ENCODE results near the gene STARD3. TPM values are rescaled to one million over a fixed set of nuclear protein-coding genes. Genes with fewer than 3 reads are reported as not detected.

Gene STARD3
- total and polyA plus RNA-seq, 2 experiments from 2014 or later, result 61.6 to 90.3 TPM

GRCh38 chr17:39621523-39622379 is 15.2 kb upstream of the STARD3 start:
- Histone ChIP-seq H3K4me1 (ENCODE audit: insufficient read depth) (peaks cover 15% of the 10 kb centered on the region), H3K9me3 (ENCODE audit: low read depth) (no peaks in the 10 kb centered on the region), H2AFZ (no peak overlapping the region), H3K27me3 (peaks cover 44% of the 10 kb centered on the region), H3K4me3 (no peak overlapping the region), H3K9me2 (replicated peaks; ENCODE audit: insufficient read depth) (no peaks in the 10 kb centered on the region), H3K27ac (no peak overlapping the region), H4K20me1 (ENCODE audit: insufficient read depth, poor library complexity, severe bottlenecking) (no peaks in the 10 kb centered on the region), H3K36me3 (replicated peaks; ENCODE audit: insufficient read depth, low read depth) (no peaks in the 10 kb centered on the region), H3K79me2 (no peaks in the 10 kb centered on the region), H3K4me2 (peak overlapping the region; percentile 66)
- TF ChIP-seq EZH2 (IDR thresholded peaks at IDR 0.05; ENCODE audit: borderline replicate concordance) (no peak), CTCF (IDR thresholded peaks at IDR 0.05; ENCODE audit: poor library complexity) (peak; percentile 100), EZH2phosphoT487 (IDR thresholded peaks at IDR 0.05; ENCODE audit: low read depth, severe bottlenecking, unreplicated experiment) (no peak)
- DNase-seq (ENCODE audit: low spot score), result peak; percentile 89
- WGBS (ENCODE audit: low lambda C conversion rate, missing lambda C conversion rate), result 11% methylated on average over 25 of the region's 26 CpGs

- H3K79me2 ChIP-seq, result no peaks in the 10 kb centered on the region
- H3K9me3 ChIP-seq (ENCODE audit: low read depth), result no peaks in the 10 kb centered on the region
- H3K4me1 ChIP-seq (ENCODE audit: insufficient read depth), result peaks cover 21% of the 10 kb centered on the region
- H3K4me3 ChIP-seq, result no peak overlapping the region
- DNase-seq (ENCODE audit: low spot score), result no peak
- no peaks in the 10 kb centered on the region for H3K9me2 ChIP-seq (replicated peaks; ENCODE audit: insufficient read depth)
- TF ChIP-seq EZH2 (IDR thresholded peaks at IDR 0.05; ENCODE audit: borderline replicate concordance) (no peak), EZH2phosphoT487 (IDR thresholded peaks at IDR 0.05; ENCODE audit: low read depth, severe bottlenecking, unreplicated experiment) (no peak), CTCF (IDR thresholded peaks at IDR 0.05; ENCODE audit: poor library complexity) (no peak)
- H3K27ac ChIP-seq, result no peak overlapping the region
- H3K4me2 ChIP-seq, result peak overlapping the region; percentile 66
- H4K20me1 ChIP-seq (ENCODE audit: insufficient read depth, poor library complexity, severe bottlenecking), result no peaks in the 10 kb centered on the region
- WGBS (ENCODE audit: low lambda C conversion rate, missing lambda C conversion rate), result 74% methylated on average over 16 of the region's 16 CpGs
- H3K27me3 ChIP-seq, result peaks cover 44% of the 10 kb centered on the region
- H3K36me3 ChIP-seq (replicated peaks; ENCODE audit: insufficient read depth, low read depth), result no peaks in the 10 kb centered on the region
- no peak overlapping the region for H2AFZ ChIP-seq
These were observed 14.5 kb upstream of the STARD3 start for GRCh38 chr17:39622380-39623006.

- H3K4me2 ChIP-seq, result no peak overlapping the region
- DNase-seq (ENCODE audit: low spot score), result peak; percentile 86
- no peaks in the 10 kb centered on the region for H3K36me3 ChIP-seq (replicated peaks; ENCODE audit: insufficient read depth, low read depth)
- H3K27me3 ChIP-seq, result peaks cover 52% of the 10 kb centered on the region
- 2% methylated on average over 14 of the region's 16 CpGs for WGBS (ENCODE audit: low lambda C conversion rate, missing lambda C conversion rate)
- no peak for TF ChIP-seq EZH2 (IDR thresholded peaks at IDR 0.05; ENCODE audit: borderline replicate concordance)
- TF ChIP-seq EZH2phosphoT487 (IDR thresholded peaks at IDR 0.05; ENCODE audit: low read depth, severe bottlenecking, unreplicated experiment), result no peak
- TF ChIP-seq CTCF (IDR thresholded peaks at IDR 0.05; ENCODE audit: poor library complexity), result peak; percentile 86
- H3K79me2 ChIP-seq, result no peaks in the 10 kb centered on the region
- no peak overlapping the region for H3K27ac ChIP-seq
- no peak overlapping the region for H2AFZ ChIP-seq
- no peaks in the 10 kb centered on the region for H3K9me3 ChIP-seq (ENCODE audit: low read depth)
- H4K20me1 ChIP-seq (ENCODE audit: insufficient read depth, poor library complexity, severe bottlenecking), result no peaks in the 10 kb centered on the region
- H3K4me1 ChIP-seq (ENCODE audit: insufficient read depth), result peaks cover 23% of the 10 kb centered on the region
- H3K9me2 ChIP-seq (replicated peaks; ENCODE audit: insufficient read depth), result no peaks in the 10 kb centered on the region
- no peak overlapping the region for H3K4me3 ChIP-seq
These were observed 13.5 kb upstream of the STARD3 start for GRCh38 chr17:39623356-39623950.

All from hepatocyte (in vitro differentiated cells).